Hematopoietic multipotent progenitor cell treated with erythropoietin and hydrocortisone succinate and interleukin-3 and kit ligand, for 17 days (in vitro differentiated cells): ENCODE measurements around the gene CYSLTR2.
A peak's percentile ranks its signal among the peaks of the same experiment; 100 is the strongest.
"Not testable (repeated sequence)": the region's sequence is repeated elsewhere in the genome, so short reads cannot be mapped to it uniquely, and the experiment has no call there.

ENCODE experiments used
- DNase-seq: peaks from one replicate; pipeline ENCODE4 v3.0.0-alpha.2; 2015; ENCODE audit warnings: low spot score

Gene CYSLTR2

DNA sequence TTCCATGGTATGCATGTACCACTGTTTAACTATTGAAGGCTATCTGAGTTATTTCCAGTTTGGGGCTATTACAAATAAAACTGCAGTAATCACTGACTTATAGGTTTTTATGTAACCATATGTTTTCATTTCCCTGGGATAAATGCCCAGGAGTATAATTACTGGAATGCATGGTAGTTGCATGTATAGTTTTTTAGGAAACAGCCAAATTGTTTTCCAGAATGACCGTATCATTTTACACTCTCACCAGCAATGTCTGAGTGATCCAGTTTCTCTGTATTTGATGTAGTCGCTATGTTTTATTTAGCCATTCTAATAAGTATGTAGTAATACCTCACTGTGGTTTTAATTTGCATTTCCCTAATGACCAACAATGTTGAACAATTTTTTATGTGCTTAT lies 42.0 kb downstream of the CYSLTR2 start:
- no peak for DNase-seq

DNA sequence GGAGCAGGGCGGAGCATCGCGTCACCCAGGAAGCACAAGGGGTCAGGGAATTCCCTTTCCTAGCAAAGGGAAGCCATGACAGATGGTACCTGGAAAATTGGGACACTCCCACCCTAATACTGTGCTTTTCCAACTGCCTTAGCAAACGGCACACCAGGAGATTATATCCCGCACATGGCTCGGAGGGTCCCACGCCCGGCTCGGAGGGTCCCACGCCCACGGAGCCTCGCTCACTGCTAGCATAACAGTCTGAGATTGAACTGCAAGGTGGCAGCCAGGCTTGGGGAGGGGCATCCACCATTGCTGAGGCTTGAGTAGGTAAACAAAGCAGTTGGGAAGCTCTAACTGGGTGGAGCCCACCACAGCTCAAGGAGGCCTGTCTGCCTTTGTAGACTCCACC lies 42.9 kb downstream of the CYSLTR2 start:
- DNase-seq = not testable (repeated sequence)

- DNase-seq = no peak
These were observed 53.7 kb downstream of the CYSLTR2 start for GRCh38 chr13:48707405-48707804.

DNA sequence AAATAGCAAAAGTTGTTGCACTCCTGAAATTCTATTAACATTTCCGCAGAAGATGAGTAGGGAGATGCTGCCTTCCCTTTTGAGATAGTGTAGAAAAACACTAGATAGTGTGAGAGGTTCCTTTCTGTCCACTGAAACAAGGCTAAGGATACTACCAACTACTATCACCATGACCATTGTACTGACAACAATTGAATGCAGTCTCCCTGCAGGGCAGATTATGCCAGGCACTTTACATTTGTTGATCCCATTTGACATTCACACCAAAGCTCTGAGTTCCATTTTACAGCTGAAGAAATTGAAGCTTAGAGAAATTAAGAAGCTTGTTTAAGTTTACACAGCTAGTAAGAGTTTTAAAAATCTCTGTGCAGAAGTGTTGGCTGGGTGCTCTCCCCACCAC lies 55.0 kb downstream of the CYSLTR2 start:
- DNase-seq = no peak

GRCh38 chr13:48709213-48709612 lies 55.5 kb downstream of the CYSLTR2 start:
- no peak for DNase-seq

DNA sequence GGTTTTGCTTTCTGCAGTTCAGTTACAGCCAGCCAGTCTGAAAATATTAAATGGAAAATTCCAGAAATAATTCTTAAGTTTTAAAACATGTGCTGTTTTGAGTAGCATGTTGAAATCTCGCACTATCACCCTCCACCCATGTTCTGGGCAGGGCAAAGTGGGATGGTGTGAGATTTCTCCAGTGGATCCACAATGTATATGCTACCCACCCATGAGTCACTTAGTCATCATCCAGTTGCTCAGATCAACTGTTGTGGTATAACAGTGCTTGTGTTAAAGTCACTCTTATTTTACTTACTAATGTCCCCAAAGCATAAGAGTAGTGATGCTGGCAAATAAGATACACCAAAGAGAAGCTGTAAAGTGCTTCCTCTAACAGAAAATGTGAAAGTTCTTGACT lies 56.4 kb downstream of the CYSLTR2 start:
- DNase-seq = no peak

GRCh38 chr13:48712141-48712540 lies 58.4 kb downstream of the CYSLTR2 start:
- DNase-seq = no peak

GRCh38 chr13:48715977-48716376 lies 62.2 kb downstream of the CYSLTR2 start:
- no peak for DNase-seq

- no peak for DNase-seq
These were observed 66.9 kb downstream of the CYSLTR2 start for GRCh38 chr13:48720621-48721020.

GRCh38 chr13:48723168-48723567 lies 69.4 kb downstream of the CYSLTR2 start:
- no peak for DNase-seq

GRCh38 chr13:48725271-48725670 lies 71.5 kb downstream of the CYSLTR2 start:
- DNase-seq = no peak

DNA sequence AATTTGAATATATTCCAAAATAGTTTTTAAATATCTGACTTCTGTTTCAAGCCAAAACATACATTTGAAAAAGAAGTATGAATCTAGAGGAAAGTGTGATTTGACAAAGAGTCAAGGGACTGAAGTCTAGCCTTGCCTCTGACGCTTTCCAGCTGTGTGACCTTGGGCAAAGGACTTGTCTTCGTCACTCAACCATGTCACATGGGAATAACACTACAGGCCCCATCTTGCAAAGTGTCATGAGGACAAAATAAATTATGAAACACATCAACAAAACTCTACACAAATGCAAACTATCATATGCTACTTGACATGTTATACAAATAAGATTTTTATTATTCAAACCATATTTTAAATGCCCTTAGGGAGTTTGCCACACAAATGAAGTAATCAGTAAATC lies 73.0 kb downstream of the CYSLTR2 start:
- DNase-seq = no peak

DNA sequence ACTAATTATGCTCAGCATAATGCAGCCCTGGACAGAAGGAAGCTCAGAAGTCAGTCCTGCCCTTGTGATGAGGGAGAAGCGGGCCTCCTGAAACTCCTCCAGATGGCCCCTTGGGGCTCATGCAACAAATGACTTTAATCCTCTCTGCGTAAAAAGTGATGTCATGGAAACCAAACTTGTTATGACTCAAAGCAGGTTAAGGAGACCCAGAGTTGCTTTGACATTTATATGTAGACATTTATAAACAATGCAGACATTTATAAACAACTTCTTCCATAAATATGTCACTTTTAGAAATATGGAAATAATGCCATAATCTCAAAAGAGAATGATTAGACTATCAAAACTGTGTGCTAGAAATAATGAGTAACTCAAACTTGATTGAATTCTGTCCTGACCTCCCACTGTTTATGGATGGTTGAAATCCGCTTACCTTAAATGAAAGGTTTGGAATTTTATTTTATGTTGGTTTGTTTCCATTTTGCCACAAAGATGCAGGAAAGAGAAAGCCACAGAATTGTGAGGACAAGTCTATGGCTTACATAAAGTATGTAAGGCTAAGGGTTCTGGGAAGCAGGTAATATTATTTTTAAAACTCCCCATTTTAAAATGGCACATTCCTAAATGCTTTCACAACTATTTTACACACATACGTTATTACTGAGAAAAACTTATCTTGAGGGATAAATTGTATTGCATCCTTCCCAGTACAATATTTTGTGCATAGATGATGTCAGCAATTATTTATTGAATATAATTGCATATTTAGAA lies 73.7 kb downstream of the CYSLTR2 start:
- no peak for DNase-seq

DNA sequence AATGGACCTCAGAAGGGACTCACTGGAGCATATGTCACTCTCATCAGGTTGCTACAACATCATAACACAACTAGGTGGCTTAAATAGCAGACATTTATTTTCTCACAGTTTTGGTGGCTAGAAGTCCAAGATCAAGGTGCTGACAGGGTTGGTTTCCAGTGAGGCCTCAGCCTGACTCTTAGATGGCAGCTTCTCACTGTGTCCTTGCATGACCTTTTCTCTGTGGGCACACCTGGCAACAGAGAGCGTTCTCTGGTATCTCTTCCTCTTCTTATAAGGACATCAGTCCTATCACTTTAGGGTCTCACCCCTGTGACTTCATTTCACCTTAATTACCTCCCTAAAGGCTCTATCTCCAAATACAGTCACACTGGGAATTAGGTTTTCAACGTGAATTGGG lies 74.5 kb downstream of the CYSLTR2 start:
- DNase-seq = peak; percentile 37

- DNase-seq = peak; percentile 19
These were observed 75.1 kb downstream of the CYSLTR2 start for GRCh38 chr13:48728876-48729275.

- DNase-seq = peak; percentile 83
These were observed 76.1 kb downstream of the CYSLTR2 start for GRCh38 chr13:48729856-48730255.

DNA sequence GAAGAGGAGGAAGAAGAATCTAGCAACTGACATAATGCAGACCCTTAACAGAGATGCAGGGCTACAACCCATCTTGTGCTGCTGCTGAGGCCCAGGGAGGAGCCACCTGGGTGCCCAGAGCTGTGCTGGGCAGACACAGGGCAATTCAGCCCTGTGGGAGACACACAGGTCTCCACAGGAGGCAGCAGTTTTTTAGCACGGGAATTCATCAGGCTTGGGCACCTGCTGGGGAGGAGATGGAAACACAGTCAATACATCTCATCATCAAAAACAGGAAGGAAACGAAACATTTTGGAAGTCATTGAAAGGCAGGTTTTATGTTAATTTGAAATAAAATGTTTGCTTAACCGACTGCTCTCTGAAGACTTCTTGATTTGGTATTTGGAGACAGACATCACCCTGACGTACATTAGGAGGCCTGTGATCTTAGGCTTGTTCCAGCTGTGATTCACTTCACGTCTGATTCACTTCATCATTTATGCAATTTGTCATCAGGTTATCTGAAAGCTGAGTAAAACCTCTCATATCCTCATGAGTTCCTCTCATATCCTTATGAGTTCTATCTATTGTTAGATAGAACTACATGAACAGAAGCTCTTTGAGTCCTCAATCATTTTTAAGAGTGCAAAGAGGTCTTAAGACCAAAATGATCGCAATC lies 77.4 kb downstream of the CYSLTR2 start:
- peak; percentile 49 for DNase-seq

DNA sequence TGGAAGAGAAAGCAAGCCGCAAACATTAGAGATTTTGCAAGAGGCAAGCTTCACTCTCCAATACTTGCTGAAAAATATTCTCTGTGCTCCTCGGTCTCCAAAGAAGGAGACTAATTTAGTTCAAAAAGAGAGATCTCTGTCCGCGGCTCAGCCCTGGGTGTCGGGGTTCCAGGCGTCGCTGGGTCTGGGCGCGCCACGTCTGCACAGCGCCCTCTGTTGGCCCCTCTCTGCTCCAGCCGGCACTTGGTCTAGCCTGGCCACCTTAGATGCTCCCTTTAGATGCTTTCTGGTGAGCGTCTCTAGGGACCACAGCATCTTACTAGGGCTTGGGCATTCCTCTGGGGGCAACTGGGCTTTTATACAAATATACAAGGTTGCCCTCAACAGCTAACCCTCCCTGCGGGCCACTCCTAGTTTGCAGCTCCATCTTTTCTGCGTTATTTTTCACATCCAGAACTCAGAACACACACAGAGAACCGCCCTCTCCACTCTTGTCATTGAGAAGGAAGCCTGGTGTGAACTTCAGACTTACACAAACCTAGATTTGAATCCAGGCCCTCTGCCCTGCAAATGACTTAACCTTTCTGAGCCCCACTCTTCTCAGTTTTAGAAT lies 78.3 kb downstream of the CYSLTR2 start:
- DNase-seq = peak; percentile 76

DNA sequence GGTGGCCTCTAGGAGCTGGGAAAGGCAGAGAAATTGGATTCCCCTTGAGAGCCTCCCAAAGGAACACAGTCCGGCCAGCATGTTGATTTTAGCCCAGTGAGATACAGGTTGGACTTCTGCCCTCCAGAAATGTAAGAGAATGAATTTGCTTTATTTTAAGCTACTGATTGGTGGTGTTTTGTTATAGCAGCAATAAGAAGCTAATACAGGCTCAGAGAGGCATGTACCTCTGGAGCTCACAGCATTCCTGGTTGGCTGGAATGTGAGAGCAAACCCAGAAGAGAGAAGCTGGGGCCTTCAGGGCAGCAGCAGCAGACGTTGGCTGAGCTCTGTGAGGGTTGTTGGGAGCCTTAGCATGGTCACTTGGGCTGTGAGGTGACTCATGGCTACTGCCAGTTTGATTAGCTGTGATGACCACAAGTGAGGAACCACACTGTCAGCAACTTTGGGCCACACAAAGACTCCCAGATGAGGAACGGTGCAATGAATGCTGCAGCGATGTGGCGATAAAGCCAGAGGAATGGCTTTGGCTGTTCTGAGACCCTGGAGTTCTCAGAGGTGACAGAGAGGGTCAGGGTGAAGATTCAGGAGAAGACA lies 80.1 kb downstream of the CYSLTR2 start:
- no peak for DNase-seq

DNA sequence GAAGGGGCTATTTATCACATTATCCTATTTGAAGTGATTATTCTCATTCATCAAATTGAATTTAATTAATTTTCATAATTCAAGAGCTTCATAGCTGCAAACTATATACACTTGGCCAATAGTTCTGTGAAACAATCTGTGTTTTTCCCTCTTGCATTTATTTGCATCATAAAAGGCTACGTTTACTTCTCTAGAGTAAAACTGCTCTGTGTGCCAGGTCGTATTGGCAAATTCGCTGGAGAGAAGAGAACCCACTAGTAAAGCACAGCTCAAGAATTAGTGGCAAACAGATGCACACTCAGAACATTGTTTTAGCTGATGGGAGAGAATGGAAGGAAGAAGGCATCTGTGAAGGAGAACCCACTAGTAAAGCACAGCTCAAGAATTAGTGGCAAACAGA lies 81.8 kb downstream of the CYSLTR2 start:
- no peak for DNase-seq

- no peak for DNase-seq
These were observed 84.0 kb downstream of the CYSLTR2 start for GRCh38 chr13:48737689-48738088.

GRCh38 chr13:48738311-48738710 lies 84.6 kb downstream of the CYSLTR2 start:
- no peak for DNase-seq

DNA sequence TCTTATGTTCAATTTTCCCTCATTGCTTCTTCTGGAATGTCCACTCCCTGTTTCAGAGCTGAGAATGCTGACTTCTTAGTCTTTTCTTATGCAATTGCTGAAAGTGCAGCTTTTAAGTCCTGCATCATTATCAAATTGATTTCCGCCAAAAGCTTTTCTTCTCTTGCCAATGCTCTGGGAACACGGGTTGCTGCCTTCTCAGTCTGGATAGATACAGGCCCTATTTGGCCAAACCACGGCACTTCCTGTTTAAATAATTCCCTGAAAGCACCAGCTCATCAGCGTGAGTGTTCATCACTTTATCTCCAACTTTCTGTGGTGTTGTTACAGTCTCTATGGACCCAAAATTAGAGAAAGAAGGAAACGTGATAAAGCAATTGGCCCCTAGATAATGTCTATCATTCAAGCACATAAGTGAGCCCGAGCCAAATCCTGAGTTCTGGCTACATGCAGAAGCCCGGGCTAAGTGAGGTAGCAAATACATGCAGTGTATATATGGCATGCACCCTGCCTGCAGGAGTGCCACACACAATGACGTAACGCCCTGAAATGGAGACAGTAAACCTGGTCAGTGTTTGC lies 85.7 kb downstream of the CYSLTR2 start:
- peak; percentile 9 for DNase-seq
